Stimulated activated CD8-positive, alpha-beta memory T cell treated with anti-CD3 and anti-CD28 coated beads, Interleukin-2, amount 100 ng/mL, for 48 hours (primary cell): ENCODE results near the gene RALY.

Experiments
- DNase-seq, 2 donors: peaks; one replicate each; pipeline ENCODE4 v3.0.0-alpha.2; 2020; ENCODE audit warnings: low read depth in 2 of 2

RALY gene

DNA sequence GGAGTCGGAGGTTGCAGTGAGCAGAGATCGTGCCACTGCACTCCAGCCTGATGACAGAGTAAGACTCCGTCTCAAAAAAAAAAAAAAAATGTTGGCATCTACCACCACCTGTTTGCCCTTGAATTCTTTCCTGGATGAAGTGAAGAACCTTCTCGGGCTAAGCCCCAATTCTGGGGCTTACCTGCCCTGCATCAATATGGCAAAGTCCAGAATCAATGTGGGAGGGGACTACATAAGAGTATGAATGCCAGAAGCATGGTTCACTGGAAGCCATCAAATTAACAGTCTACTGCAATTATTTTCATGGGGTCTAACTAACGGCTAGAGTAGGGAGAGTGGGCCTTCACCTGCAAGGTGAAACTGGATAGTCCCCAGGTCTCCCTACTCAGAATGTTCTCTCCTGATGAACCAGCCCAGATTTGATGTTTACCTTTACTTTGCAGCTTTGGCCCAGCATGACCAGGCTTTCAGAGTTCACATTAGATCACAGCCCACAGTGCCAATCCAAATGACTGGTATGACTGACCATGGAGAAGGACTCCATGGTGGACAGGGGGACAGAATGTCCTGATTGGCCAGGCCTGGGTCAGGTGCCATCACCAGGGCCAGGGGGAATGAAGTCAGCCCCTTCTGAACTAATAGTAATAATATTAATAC, 7.0 kb upstream of the RALY start:
- DNase-seq, result no peak

- DNase-seq, result no peak
Observed at GRCh38 chr20:33990075-33990474, 3.6 kb upstream of the RALY start.

DNA sequence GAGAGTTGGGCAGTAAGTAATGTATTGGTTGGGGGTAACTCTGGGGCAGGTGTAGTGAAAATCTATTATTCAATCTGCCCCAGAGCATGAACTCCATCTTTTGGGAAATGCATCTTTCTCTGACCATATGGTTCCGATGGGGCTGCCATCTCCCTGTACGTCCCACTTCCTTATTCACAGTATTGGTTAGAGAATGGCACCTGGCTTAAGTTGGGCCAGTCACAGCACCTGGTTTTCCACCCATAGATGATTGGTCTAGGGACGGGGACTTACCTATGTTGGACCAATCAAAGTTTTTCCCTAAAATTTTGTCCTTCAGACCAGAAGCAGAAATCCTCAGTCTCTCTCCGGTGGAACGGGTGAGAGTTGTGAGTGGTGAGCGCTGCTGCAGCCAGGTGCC, 2.2 kb upstream of the RALY start:
- no peak for DNase-seq

GRCh38 chr20:33992145-33992922, 1.4 kb upstream of the RALY start:
- no peak for DNase-seq

DNA sequence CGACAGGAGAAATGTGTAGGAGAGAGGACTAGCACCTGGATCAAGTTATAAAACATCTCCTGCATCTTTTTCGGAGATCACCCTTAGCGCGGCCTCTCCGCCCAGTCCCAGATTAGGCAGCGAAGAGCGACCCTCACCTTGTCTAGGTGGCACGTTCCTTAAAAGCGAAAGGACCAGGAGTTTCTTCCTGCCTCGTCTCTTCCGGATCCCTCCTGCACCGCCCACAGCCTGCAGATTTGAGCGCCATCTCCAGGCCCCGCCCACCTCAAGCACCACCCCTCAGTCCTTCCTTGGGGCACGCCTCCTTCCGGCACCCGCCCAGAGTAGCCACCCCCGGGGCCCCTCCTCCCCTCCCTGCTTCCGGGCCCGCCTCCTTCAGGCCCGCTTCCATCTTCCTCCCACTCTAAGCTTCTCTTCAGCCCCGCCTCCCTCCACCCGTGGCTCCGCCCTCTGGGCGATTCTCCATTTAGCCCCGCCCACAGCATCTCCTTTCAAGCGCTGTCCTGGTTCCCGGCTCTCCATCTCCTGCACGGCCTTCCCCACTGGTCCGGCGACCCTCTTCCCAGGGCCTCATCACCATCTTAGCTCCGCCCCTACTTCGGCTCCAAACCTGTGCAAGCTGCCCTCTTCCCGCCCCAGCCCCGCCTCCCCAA, 662 bp upstream of the RALY start:
- DNase-seq, result peak; percentile 98 to 99

DNA sequence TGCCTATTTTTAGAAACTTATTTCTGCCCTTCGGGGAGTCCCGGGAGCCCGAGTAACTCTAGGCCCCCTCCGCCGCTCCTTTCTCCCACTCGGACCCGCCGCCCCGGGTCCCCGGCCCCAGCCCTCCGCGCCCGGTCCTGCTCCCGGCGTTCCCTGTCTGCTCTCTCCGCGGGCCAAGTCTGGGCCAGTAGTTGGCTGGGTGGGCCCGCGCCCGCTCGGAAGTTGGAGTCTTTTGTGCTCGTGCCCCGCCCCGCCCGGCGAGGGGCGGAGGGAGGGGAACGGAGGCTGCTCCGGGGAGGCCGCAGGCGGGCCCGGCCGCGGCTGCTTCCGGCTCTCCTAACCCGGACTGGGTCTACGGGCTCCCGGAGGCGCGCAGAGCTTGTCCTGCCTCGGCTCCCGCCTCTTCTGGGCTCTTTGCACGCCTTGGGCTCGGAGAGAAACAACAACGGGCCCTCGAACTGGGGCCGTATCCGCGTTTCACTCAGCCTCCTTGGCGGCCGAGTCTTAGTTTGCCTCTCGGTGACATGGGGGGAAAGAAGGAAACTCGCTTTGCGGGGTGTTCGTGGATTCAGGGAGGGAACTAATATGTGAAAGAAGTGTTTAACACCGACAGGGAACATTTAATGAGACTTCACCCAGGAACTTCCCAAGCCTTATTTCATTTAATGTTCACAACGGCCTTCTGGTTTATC, 657 bp downstream of the RALY start:
- DNase-seq, result peak; percentile 72 to 73

DNA sequence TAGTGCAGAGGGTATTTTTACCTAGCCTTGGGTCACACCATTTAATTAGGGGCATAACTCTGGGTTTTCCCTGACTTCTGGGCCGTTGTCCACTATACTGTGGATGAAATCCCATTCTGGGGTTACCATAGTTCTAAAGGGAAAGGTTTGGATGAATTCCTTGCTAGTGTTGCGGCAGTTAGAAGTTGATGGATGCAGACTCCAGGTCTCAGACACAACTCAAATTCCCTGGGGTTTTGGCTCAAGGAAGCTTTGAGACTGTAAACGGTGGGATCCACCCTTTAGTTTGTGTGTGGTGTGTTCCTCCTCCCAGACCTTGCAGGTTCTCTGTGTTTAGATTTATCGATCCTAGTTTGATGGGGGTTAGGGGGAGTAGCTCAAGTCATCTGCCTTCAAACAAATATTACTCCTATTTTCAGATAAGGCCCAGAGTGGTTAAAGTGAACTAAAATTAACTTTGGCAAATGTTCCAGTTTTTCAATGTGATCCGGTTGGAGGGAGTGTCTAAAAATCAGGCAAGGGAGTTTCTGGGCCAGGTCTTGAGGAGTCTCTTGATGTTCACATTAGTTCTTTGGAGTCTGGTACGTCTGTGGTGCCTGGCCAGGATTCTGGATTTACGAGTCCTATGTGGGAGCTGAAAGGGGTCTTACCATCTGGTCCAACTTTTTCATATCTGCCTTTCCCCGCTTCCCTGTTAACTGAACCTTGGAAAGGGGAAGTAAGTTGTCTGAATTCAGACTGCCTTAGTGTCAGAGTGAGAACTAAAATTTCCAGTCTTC, 1.5 kb downstream of the RALY start:
- DNase-seq, result no peak

- DNase-seq, result no peak
Observed at GRCh38 chr20:33999025-33999649, 5.4 kb downstream of the RALY start.

- DNase-seq, result no peak
Observed at GRCh38 chr20:34001378-34001777, 7.7 kb downstream of the RALY start.

DNA sequence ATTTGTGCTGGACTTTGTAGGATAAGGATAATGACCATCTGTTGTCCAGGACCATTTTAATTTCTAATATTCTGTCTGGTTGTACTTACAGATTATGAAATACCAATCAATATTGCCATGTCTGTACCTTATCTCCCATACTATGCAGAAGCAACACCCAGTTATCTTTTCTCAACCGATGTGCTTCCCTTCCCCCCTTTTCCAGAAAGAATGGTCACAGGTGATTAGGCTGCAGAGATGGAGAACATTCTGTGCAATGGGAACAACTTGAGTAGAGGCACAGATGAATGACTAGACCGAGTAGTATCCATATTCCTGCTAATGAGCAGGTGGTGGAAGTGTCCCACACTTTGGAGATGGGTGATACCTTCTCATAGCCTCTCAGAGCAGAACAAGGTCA, 10.5 kb downstream of the RALY start:
- DNase-seq, result no peak

GRCh38 chr20:34004790-34005457, 11.2 kb downstream of the RALY start:
- no peak for DNase-seq

- DNase-seq, result no peak
Observed at GRCh38 chr20:34006619-34007018, 12.9 kb downstream of the RALY start.

DNA sequence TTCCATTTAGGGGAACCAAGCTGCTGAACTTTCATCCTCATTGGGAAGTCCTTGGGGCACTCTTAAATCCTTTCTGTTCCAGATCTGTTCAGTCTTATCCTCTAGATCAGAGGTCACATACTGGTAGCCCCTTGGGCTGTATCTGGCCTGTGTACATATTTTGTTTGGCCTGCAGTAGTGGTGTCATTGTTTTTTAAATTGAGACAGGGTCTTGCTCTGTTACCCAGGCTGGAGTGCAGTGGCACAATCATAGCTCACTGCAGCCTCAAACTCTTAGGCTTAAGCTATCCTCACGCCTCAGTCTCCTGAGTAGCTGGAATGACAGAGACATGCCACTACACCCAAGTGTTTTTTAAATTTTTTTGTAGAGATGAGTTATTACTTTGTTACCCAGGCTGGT, 14.8 kb downstream of the RALY start:
- no peak for DNase-seq

DNA sequence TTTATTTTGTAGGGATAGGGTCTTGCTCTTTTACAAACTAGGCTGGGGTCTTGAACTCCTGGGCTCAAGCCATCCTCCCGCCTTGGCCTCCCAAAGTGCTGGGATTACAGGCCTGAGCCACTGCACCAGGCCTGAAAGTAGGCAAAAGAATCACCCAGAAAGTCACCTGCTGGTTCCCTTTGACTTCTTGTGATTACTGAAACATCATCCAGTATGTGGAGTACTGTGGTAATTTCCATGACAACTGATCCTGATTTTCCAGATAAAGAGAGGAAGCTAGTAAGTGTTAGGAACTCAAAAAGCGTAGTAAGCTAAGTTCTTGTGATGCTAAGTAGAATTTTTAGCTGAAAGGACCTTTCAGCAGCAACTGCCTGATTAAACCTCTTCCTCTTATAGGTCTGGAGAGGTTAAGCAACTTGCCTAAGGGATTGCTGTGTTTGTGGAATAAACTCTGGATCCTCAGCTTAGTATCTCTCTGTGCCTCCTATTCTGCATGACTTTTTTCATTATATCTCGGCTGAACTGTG, 16.8 kb downstream of the RALY start:
- DNase-seq, result no peak

- no peak for DNase-seq
Observed at GRCh38 chr20:34011275-34011674, 17.6 kb downstream of the RALY start.

GRCh38 chr20:34012330-34012729, 18.6 kb downstream of the RALY start:
- no peak for DNase-seq

DNA sequence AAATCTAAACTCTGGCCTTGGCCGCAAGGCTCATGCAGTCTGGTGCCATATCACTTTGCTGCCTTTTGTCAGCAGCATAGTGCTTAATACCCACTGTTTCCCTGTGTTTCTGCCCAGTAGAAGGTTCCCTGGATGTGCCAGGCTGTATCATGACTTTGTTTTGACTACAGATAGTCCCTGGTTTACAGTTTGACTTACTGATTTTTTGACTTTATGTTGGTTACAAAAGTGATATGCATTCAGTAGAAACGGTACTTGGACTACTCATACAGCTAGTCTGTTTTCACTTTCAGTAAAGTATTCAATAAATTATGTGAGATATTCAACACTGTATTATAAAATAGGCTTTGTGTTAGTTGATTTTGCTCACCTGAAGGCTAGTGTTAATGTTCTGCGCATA, 19.0 kb downstream of the RALY start:
- no peak for DNase-seq

GRCh38 chr20:34013554-34013953, 19.8 kb downstream of the RALY start:
- DNase-seq, result no peak

GRCh38 chr20:34014878-34015277, 21.2 kb downstream of the RALY start:
- no peak for DNase-seq
